GM10266 (cell line): ENCODE results near the gene WNT11.

Experiments
- DNase-seq: peaks from one replicate; pipeline ENCODE4 v3.0.0; 2012; ENCODE audit errors: extremely low spot score
- CTCF ChIP-seq: IDR thresholded peaks from 2 replicates; pipeline ENCODE4 v1.5.1; 2012; ENCODE audit warnings: mild to moderate bottlenecking, low read depth; ENCODE audit not compliant: control insufficient read depth, insufficient read depth; ENCODE audit errors: missing control alignments

Gene WNT11

GRCh38 chr11:76197332-76197731 lies 9.0 kb downstream of the WNT11 start:
- no peak for TF ChIP-seq CTCF
- DNase-seq, result no peak

DNA sequence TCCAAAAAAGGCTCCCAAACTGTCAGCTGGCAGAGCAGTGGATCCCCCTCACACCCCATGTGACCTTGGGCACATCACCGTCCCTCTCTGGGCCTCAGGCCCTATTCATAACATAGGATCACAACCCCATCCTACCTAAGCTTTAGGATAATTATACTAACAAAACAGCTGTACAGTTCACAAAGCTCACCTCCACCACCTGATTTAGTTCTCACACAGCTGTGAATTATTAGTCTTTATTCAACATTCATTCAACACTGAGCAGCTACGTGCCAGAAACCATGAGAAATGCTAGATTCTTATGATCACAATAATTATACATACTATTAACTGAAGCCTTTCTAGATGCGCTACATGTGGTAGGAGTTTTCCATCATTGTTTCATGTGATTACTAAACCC lies 9.5 kb downstream of the WNT11 start:
- no peak for DNase-seq
- no peak for TF ChIP-seq CTCF

- DNase-seq, result no peak
- no peak for TF ChIP-seq CTCF
Observed at GRCh38 chr11:76194872-76195668, 11.2 kb downstream of the WNT11 start.

DNA sequence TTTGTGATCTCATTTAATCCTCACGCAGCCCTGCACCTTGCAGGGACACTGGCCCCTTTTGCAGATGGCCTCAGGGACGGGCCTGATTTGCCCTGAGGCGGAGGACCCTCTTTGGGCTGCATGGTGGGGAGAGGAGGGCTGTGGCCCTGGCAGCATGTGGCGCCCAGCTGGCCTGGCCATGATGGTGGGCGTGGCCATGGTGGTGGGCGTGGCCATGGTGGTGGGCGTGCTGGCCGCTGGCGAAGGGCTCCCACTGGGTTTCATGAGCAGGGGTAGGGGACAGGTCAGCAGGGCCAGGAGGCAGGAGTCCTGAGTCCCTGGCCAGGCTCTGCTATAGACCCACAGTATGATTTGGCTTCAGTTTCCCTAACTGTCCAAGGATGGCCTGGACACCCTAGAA lies 13.1 kb downstream of the WNT11 start:
- no peak for DNase-seq
- no peak for TF ChIP-seq CTCF

GRCh38 chr11:76190376-76190775 lies 15.9 kb downstream of the WNT11 start:
- no peak for TF ChIP-seq CTCF
- DNase-seq, result no peak

- TF ChIP-seq CTCF, result no peak
- DNase-seq, result no peak
Observed at GRCh38 chr11:76189682-76190081, 16.6 kb downstream of the WNT11 start.

- no peak for DNase-seq
- TF ChIP-seq CTCF, result no peak
Observed at GRCh38 chr11:76188873-76189272, 17.4 kb downstream of the WNT11 start.
